ENCODE results near the gene RIT1.

GRCh38 chr1:155897746-155898145, 13.4 kb downstream of the RIT1 start:
- no peak for TF ChIP-seq CTCF (IDR thresholded peaks at IDR 0.05)
- no peak for TF ChIP-seq POLR2A (IDR thresholded peaks at IDR 0.05)

Data from adrenal gland (tissue), 5 donors.